GM20431 (cell line): ENCODE results near the gene TNFSF15.

ENCODE experiments used
- in situ Hi-C: fragments of 300-500 bp; cut with MseI, MboI; formaldehyde crosslinking; loops from one replicate; pipeline ENCODE4 v1.15.0; 2020; ENCODE audit warnings: low sequenced_read_pairs; ENCODE audit not compliant: unreplicated experiment

Gene TNFSF15

DNA sequence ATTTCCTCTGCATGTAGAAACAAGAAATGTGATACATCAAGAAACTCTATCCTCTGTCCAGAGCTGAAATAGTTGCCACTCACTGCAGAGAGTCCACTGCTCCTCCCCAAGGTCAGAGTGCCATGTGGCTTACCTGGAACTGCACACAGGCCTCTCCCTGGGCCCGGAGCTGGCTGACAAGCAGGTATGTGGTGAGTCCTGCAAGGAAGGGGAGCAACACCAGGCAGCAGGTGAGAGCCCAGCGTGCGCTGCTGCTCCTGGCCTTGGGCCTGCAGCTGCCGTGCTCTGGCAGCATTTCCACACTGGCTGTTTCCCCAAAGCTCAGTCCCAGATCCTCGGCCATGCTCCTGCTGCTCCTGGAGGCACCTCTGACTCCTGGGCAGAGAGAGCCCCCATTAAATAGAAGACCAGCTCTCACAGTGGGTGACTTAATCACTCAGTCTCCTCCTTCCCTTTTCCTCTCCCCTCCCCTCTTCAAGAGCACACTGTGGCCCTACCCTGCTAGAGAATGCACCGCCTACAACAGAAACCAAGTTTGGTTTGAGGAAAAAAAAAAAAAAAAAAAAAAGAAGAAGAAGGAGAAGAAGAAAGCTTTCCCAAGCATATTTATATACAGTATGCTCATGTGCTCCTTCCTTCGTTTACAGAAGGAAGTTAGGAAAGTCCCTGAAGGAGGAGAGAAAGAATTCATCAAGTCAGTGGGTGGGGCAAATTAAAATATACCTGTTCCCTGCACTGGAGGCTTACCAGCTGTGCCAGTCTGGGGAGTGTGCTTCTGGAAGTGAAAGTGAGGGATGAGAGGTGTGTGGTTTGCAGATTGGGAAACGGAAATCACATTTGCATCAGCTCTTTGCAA is at the start of gene TNFSF15:
Gene TNFSF15, minus strand, starts transcription at position 370 of the 856 bp plus-strand sequence. Its CDS starts 27 bp downstream, at position 343.
- in situ Hi-C loops, result no loop called here

DNA sequence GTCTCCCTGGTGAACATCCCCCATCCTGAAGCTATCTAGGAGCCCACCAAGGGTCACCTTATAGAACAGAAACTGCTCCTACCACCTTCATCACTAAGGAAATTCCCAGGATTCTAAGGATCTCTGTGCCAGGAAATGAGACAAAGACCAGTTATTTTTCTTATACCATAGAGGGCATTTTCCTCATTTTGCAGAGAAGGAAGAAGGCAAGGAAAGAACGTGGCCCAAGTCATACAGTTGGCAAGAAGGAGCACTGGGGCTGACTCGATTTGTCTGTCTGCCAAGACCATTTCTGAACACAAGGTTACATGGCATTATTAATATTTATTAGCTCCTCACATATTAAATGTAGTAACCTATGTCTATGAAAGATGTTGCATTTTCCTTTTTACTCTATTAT is 49.6 kb upstream of the TNFSF15 start:
- in situ Hi-C loops, result no loop called here

DNA sequence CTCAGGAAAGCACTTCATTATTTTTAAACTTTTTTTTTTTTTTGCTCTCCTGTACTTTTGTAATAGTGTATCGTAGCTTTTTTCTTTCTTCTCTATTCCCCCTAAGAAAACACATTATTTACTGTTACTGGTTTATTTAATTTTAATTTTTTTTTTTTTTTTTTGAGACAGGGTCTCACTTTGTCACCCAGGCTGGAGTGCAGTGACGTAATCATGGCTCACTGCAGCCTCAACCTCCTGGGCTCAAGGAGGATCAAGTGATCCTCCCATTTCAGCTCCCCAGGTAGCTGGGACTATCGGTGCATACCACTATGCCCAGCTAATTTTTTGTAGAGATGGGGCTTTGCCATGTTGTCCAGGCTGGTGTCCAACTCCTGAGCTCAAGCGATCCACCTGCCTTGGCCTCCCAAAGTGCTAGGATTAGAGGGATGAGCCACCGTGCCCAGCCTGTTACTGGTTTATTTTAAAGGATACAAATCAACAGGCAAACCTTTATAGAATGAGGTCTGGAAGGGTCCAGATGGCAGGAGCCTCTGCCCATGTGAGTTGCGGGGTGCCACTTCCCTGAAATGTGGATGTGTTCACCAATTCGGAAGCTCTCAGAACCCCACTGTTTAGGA is 49.0 kb upstream of the TNFSF15 start:
- in situ Hi-C loops, result no loop called here

DNA sequence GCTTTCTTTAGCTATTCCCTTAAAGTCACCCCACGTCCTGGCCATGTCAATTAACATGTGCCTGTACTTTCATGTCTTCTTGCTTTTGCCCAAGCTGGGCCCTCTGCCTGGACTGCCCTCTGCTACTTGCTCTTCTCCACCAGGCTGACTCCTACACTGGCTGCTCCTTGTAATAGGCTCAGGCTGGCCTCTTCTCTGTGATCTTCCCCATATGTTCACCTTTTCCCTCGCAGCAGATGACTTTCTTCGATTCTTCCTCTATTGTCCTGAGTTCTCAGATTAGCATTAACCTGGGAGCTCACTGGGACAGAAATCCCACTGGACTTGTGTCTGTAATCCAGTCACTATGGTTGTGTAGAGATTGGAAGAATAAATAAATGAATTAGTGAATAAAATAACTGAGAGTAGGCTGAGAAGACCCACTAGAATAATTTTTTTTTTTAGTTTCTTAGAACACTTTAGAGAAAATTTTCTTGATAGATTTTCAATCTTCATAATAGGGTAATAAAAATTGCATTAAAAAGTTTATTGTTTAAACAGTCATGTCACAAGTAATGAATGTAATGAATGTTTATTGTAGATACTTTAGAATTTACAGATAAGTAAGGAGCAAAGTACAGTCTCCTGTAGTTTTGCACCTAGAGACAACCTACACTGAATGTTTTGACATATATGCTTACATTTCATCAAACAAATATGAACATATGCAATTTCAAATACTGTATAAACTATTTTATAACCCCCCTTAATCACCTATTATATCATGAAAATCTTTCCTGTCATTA is 47.4 kb upstream of the TNFSF15 start:
- in situ Hi-C loops, result no loop called here

DNA sequence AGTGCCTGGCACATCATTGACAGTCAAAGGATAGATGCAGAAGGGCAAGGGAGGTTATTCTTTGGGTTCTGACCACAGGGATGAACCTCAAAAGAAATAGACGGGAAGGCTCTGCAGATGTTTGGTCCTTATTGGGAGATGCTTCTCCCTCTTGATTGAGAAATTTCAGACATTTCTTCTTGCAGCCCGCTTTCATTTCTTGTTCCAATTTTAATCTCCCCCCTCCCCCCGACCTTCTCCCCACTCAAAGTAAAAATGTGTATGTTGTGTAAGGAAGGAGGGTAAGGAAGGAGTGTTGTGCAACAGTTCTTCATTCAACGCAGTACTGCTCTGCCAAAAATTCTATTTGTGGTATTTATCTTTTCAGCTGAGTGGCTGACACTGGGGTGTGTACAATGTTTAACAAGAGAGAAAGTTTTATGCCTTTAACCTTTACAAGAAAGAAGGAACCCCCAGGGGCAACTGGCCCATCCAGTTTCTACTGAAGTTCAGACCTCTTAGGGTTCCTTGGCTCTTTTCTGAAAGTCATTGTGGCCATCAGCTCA is 46.3 kb upstream of the TNFSF15 start:
- in situ Hi-C loops, result no loop called here

DNA sequence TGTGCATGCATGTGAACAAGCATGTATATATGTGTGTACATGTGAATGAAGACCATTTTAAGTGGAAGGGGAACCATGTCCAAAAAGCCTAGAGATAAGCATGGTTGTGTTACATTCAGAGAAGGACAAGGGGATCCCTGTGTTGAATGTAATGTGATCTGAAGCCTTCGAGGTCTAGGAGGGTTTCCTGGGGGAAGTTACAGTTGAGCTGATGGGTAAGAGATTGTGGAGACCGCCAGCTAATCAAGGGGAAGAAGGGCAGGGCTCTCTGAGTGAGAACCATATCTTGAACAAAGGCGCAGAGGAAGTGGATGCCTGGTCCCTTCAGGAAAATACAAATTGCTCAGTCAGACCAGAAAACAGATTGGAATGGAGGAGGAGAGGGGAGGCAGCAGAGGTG is 45.5 kb upstream of the TNFSF15 start:
- in situ Hi-C loops, result no loop called here

DNA sequence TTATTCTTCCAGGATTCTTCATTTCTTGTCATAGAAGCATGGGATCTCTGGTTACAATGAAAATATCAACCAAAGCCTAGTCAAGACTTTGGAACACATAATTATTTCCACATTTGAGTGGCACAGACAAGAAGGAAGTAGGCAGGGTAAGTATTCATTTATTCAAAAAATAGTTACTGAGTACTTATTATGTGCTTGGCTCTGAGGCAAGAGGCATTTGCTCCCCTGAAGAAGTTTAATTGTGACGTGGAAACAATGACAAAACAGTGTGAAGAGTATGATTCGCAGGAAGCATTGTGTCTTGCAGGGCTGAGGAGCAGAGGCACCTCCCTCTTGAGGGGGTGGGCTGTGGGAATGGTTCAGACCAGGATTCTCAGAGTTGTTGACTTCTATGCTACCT is 45.0 kb upstream of the TNFSF15 start:
- in situ Hi-C loops, result no loop called here

DNA sequence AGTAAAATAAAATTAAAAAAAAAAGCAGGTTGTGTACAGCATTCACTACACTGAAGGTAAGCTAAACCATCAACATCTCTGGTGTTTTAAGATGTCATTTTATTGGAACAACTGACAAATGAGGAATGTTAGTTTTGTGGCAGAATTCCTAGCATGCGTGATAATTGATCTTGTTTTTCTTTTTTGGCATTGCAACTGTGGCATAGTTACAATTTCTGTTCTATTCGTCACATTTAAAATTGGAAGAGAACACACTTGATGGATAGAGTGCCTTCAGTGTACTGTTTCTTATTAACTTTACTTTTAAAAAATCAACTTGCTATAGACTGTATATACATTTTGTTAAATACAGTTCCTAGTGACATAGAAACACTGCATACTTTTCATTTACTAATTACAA is 43.6 kb upstream of the TNFSF15 start:
- in situ Hi-C loops, result no loop called here

DNA sequence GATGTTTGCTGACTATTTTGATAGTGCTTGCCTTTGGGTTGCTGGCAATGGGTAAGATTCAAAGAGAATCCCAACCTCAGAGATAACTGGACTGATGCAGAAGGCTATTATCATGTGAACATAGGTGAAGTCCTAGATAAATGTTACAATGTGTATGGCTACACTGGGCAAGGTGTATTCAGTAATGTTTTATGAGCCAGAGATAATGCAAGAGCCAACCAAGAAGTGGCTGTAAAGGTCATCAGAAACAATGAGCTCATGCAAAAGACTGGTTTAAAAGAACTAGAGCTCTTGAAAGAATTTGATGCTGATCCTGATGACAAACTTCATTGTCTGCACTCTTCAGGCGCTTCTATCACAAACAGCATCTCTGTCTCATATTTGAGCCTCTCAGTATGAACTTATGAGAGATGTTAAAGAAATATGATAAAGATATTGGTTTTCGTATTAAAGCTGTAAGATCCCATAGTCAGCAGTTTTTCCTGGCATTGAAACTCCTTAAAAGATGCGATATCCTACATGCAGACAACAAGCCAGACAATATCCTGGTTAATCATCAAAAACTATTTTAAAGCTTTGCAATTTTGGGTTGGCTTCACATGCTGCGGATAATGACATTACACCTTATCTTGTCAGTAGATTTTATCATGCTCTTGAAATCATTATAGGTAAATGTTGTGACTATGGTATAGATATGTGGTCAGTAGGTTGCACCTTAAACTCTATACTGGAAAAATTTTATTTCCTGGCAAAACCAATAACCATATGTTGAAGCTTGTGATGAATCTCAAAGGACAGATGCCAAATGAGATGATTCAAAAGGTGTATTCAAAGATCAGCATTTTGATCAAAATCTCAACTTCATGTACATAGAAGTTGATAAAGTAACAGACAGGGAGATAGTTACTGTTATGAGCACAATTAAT is 41.9 kb upstream of the TNFSF15 start:
- in situ Hi-C loops, result no loop called here

DNA sequence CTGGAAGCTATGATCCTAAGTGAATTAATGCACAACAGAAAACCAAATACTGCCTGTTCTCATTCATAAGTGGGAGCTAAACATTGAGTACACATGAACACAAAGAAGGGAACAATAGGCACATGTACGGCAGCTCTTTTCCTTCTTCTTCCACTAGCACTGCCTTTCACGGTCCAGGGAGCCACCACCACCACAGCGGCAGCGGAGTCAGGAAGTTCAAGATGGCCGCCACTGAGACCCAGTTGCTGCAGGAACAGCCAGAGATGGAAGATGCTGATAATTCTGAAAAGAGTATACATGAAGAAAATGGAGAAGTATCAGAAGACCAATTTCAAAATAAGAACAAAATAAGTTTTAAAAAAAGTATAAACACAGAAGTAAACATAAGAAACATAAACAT is 39.5 kb upstream of the TNFSF15 start:
- in situ Hi-C loops, result no loop called here

DNA sequence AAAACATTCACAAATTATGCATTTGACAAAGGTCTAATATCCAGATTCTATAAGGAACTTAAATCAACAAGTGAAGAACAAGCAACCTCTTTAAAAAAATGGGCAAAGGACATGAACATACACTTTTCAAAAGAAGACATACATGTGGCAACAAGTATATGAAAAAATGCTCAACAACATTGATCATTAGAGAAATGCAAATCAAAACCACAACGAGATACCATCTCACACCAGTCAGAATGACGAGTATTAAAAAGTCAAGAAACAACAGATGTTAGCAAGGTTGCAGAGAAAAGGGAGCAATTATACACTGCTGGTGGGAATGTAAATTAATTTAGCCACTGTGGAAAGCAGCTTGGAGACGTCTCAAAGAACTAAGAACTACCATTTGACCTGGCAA is 38.9 kb upstream of the TNFSF15 start:
- in situ Hi-C loops, result no loop called here

DNA sequence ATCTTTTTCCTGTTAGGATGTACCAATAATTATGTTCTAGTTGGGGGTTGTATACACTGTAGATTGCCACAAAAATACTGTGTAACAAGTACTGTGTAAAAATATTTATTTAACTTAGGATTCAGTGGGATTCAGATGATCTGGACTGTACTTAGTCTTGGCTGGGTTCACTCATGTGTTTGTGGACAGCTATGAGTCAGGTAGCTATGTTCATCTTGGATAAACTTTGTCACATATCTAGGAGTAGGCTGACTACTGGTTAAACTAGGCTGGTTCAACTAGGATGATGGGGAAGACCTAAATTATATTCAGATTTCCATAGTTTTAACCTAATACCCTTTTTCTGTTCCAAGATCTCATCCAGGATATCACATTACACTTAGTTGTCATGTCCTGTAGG is 32.1 kb upstream of the TNFSF15 start:
- in situ Hi-C loops, result no loop called here

DNA sequence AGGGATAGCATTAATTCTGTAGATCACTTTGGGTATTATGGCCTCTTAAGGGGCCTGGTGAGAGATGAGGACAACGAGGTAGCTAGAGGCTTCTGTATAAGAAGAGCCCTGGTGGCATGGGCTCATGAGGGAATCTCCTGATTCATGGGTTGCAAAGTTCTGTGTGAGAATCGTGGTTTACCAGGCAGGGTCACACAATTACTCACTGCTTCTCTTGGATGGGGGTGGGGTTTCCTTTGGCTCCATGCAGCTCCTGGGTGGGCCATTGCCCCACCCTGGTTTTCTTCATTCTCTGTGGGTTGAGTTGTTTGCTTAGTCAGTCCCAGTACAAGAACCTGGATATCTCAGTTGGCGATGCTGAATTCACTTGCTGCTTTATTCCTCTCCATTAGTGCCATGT is 30.9 kb upstream of the TNFSF15 start:
- in situ Hi-C loops, result no loop called here

DNA sequence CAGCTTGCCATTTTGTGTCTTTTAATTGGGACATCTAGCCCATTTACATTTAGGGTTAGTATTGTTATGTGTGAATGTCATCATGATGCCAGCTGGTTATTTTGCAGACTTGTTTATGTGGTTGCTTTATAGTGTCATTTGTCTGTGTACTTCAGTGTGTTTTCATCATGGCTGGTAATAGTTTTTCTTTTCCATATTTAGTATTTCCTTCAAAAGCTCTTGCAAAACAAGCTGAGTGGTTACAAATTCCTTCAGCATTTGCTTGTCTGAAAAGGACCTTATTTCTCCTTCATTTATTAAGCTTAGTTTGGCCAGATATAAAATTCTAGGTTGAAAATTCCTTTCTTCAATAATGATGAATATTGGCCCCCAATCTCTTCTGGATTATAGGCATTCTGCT is 28.5 kb upstream of the TNFSF15 start:
- in situ Hi-C loops, result no loop called here

DNA sequence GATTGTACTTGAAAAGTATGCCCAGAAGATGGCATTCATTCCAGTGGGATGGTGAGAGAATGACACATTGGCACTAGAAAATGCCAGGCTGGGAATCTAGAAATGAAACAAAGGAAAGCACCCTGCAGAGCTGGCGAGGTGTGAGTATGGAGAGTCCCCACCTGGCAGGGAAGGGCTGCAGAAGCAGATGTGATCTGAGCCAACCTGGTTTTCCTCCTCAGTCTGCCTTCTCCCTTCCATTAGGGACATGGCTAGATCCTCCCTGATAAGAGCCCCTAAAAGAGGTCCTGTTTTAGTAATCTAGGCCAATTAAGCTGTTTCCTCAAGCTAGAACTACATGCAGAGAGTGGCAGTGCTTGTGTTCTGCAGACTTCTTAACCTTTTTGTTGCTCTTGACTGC is 24.7 kb upstream of the TNFSF15 start:
- in situ Hi-C loops, result no loop called here

DNA sequence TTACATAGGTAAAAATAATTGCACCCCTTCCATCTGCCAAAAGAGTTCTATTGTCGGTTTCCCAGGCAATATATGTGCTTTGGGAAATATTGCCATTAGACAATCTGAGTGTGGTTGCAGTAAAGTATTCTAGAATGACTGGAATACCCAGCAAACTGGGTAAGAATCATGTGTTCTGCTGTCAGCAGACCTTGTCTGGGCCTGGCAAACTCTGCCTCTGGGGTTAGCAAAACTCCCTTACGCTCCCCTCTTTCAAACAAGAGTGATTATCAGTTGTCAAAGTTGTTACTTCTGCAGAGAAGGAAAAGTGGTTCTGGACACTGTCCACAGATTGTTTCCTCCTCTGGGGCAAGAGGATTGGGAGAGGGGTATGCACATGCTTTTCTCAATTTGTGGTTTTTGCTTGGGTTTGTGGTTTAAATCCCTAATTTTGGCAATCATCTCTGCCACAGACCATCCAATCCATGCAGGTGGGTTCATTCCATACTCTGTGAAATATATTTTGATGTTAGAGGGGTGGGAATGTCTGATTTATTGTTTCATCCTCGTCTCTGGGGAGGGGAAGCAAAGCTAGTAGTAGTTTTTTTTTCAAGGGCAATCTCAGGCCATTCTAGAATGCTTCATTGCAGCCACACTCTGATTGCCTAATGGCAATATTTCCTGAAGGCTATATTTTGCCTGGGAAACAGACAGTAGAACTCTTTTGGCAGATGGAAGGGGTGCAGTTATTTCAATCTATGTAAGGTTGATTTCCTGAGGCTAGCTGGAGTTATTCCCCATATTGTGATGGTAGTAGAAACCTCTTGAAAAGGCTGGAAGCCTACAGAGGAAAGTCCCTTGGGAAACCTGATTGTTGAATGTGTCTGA is 24.0 kb upstream of the TNFSF15 start:
- in situ Hi-C loops, result no loop called here

DNA sequence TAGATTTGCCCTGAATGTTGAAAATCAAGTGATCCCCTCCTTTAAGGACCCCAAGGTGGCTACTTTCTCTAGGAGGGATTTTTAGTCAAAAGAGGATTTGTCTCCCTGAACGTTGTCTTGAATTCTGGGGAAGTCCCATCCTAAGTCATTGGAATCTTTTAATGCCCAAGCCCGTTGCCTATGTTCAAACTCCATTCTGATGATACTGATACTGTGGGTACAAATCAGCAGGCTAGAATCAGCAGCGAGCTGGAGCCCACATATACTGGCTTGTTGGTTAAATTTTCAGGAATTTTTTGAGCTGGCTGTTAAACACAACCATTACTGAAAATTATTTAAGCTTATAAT is 22.4 kb upstream of the TNFSF15 start:
- in situ Hi-C loops, result no loop called here

DNA sequence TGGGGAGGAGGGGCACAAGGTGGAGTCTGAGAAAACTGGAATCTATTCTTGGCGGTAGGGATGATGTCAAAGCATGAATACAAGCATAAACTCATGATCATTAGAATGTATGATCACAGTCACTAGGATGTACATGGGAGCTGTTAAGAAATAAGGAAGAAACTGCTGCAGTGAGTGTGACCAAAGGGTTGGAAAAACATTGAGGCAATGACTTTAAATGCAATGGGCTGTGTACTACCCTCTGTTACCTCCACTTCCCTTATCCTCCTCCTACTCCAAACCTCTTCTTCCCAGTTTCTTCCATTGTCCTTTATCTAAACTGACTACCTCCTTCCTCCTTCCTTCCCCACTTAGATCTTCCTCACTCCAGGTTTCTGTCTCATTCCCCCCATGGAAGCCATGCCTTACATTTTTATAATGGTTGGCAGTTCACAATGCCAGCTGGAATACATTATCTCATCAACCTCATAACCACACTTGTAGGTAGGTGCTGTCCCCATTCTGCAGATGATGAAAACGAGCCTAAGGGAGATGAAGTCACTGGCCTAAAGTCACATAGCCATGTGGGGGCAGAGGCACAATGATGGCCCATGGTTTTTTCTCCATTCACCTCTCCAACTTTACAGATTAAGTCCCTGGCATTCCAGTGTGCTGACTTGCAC is 21.9 kb upstream of the TNFSF15 start:
- in situ Hi-C loops, result no loop called here
